OCI-LY7 (cell line): ENCODE measurements around the gene TRA2B. TPM values are rescaled to one million over a fixed set of nuclear protein-coding genes. Genes with fewer than 3 reads are reported as not detected.

ENCODE experiments used
- BruUV-seq: library from RNA; stranded (reverse); fragments of 400-500 nt; replicated peaks from 2 replicates; lab custom pipeline; 2021; lab: Mats Ljungman, UMichigan
- CTCF ChIA-PET: fragments of 300-600 bp; sonication (Branson Sonifier 250); formaldehyde crosslinking; loops from one replicate; lab custom pipeline; 2022; ENCODE audit warnings: antibody characterized with exemption; ENCODE audit not compliant: unreplicated experiment; lab: Charles Lee
- POLR2A ChIA-PET: fragments of 300-600 bp; sonication (Branson Sonifier 250); formaldehyde crosslinking; loops from one replicate; lab custom pipeline; 2022; ENCODE audit warnings: antibody characterized with exemption; lab: Charles Lee
- DNase-seq: peaks from one replicate; pipeline ENCODE4 v3.0.0-alpha.2; 2015; ENCODE audit warnings: low spot score
- H2AFZ ChIP-seq: fragments of 200-600 bp; sonication (generic), shearing (Covaris generic); 2 replicates; pipeline ENCODE4 v1.6.1; 2014; ENCODE audit warnings: mild to moderate bottlenecking, antibody characterized with exemption, low read length, moderate library complexity
- H3K27ac ChIP-seq: fragments of 200-600 bp; sonication (generic); 2 replicates; pipeline ENCODE4 v1.5.1; 2014; ENCODE audit warnings: mixed run types, low read depth, mild to moderate bottlenecking, moderate library complexity, low read length, inconsistent platforms; ENCODE audit not compliant: poor library complexity, severe bottlenecking
- H3K36me3 ChIP-seq: fragments of 200-600 bp; sonication (generic); 2 replicates; pipeline ENCODE4 v1.6.1; 2014; ENCODE audit warnings: mild to moderate bottlenecking, antibody characterized with exemption, low read length, moderate library complexity, mixed read lengths; ENCODE audit not compliant: insufficient read depth
- H3K4me1 ChIP-seq: fragments of 200-600 bp; sonication (generic); 2 replicates; pipeline ENCODE4 v1.5.1; 2014; ENCODE audit warnings: mild to moderate bottlenecking, low read length; ENCODE audit not compliant: insufficient read depth, poor library complexity, severe bottlenecking
- H3K4me2 ChIP-seq: fragments of 200-600 bp; sonication (generic); 2 replicates; pipeline ENCODE4 v1.6.1; 2014; ENCODE audit warnings: mild to moderate bottlenecking, low read length
- H3K4me3 ChIP-seq: fragments of 200-600 bp; sonication (generic); 2 replicates; pipeline ENCODE4 v1.5.1; 2014; ENCODE audit warnings: mild to moderate bottlenecking, low read depth, low read length; ENCODE audit not compliant: poor library complexity, severe bottlenecking
- H3K79me2 ChIP-seq: fragments of 200-600 bp; sonication (generic); 2 replicates; pipeline ENCODE4 v1.6.1; 2016; ENCODE audit warnings: low read depth, mild to moderate bottlenecking, low read length, moderate library complexity, mixed read lengths; ENCODE audit not compliant: insufficient read depth
- H3K9me2 ChIP-seq: fragments of 200-600 bp; sonication (generic); 2 replicates; pipeline ENCODE4 v1.6.1; 2016; ENCODE audit warnings: mild to moderate bottlenecking, low read length, mixed read lengths; ENCODE audit not compliant: insufficient read depth
- H3K9me3 ChIP-seq: fragments of 200-600 bp; sonication (generic); 2 replicates; pipeline ENCODE4 v1.6.1; 2014; ENCODE audit warnings: mild to moderate bottlenecking, mixed run types, low read length, mixed read lengths
- H4K20me1 ChIP-seq: fragments of 200-600 bp; sonication (generic); 2 replicates; pipeline ENCODE4 v1.6.1; 2014; ENCODE audit warnings: mild to moderate bottlenecking, antibody characterized with exemption, low read length, moderate library complexity, mixed read lengths; ENCODE audit not compliant: insufficient read depth
- CTCF ChIP-seq: fragments of 200-600 bp; sonication (generic); conservative IDR thresholded peaks from 2 replicates; pipeline ENCODE4 v1.5.1; 2014; ENCODE audit warnings: mild to moderate bottlenecking, antibody characterized with exemption, low read length, moderate library complexity, mixed read lengths
- EZH2phosphoT487 ChIP-seq: fragments of 200-600 bp; sonication (generic); IDR thresholded peaks from 2 replicates; pipeline ENCODE4 v1.6.1; 2018; ENCODE audit warnings: low read depth, borderline replicate concordance, mild to moderate bottlenecking, mixed run types, antibody characterized with exemption, low read length, moderate library complexity, mixed read lengths
- intact Hi-C: fragments of 100-400 bp; cut with micrococcal nuclease; formaldehyde crosslinking; loops from one replicate; pipeline ENCODE4 v1.10.0; 2022; ENCODE audit not compliant: unreplicated experiment
- total RNA-seq, 2 experiments: library from RNA; depleted of rRNA in 1 of 2; stranded (reverse); fragments of >200 nt in 1 of 2; shearing (Covaris generic) in 1 of 2; gene quantifications; 2 replicates each; pipeline ENCODE4 v1.2.3, GENCODE V29; 2014 to 2022

TRA2B gene
- total RNA-seq, 2 experiments from 2014 or later: 325 to 349 TPM

GRCh38 chr3:185977679-185978040, 39.8 kb upstream of the TRA2B start:
- no peak for DNase-seq
- no peaks in the 10 kb centered on the region for H3K9me3 ChIP-seq

GRCh38 chr3:185976977-185977678, 39.3 kb upstream of the TRA2B start:
- no peaks in the 10 kb centered on the region for H3K79me2 ChIP-seq
- no peak overlapping the region for H3K4me2 ChIP-seq
- no peak overlapping the region for H3K4me3 ChIP-seq
- POLR2A ChIA-PET: interaction anchor here (0.6 kb wide), 1 partner anchor 851 kb away, joined by 4 read pairs; no protein-coding TSS in a partner anchor
- intact Hi-C loops: no loop called here
- H3K9me2 ChIP-seq: no peaks in the 10 kb centered on the region
- CTCF ChIA-PET: interaction anchor here (0.6 kb wide), 1 partner anchor 105 kb away, joined by 3 read pairs; no protein-coding TSS in a partner anchor
- no peak overlapping the region for H2AFZ ChIP-seq
- no peaks in the 10 kb centered on the region for H3K36me3 ChIP-seq
- H3K4me1 ChIP-seq: no peaks in the 10 kb centered on the region
- no TSS peak for BruUV-seq
- DNase-seq: peak; percentile 78
- H3K9me3 ChIP-seq: no peaks in the 10 kb centered on the region
- H3K27ac ChIP-seq: no peak overlapping the region
- TF ChIP-seq CTCF (peak; percentile 99), EZH2phosphoT487 (no peak)
- no peaks in the 10 kb centered on the region for H4K20me1 ChIP-seq

More at GRCh38 chr3:185977679-185978040, 39.8 kb upstream of the TRA2B start:
- Histone ChIP-seq H3K9me2 (no peaks in the 10 kb centered on the region), H3K4me2 (no peak overlapping the region), H3K4me3 (no peak overlapping the region), H4K20me1 (no peaks in the 10 kb centered on the region), H3K27ac (no peak overlapping the region), H2AFZ (no peak overlapping the region), H3K4me1 (no peaks in the 10 kb centered on the region), H3K36me3 (no peaks in the 10 kb centered on the region), H3K79me2 (no peaks in the 10 kb centered on the region)
- TF ChIP-seq EZH2phosphoT487 (no peak), CTCF (no peak; the same call in 1 of the 2 replicates)
- intact Hi-C loops: no loop called here
- BruUV-seq: no TSS peak
- ChIA-PET CTCF (no interaction called here), POLR2A (no interaction called here)

- POLR2A ChIA-PET: no interaction called here
- Histone ChIP-seq H2AFZ (no peak overlapping the region), H3K9me2 (no peaks in the 10 kb centered on the region), H3K4me1 (no peaks in the 10 kb centered on the region), H3K4me2 (no peak overlapping the region), H3K79me2 (no peaks in the 10 kb centered on the region), H3K36me3 (no peaks in the 10 kb centered on the region), H3K27ac (no peak overlapping the region), H4K20me1 (no peaks in the 10 kb centered on the region), H3K9me3 (no peaks in the 10 kb centered on the region), H3K4me3 (no peak overlapping the region)
- DNase-seq: no peak
- intact Hi-C loops: no loop called here
- TF ChIP-seq CTCF (no peak), EZH2phosphoT487 (no peak)
- CTCF ChIA-PET: interaction anchor here (0.5 kb wide), 1 partner anchor 33 kb away, joined by 3 read pairs; no protein-coding TSS in a partner anchor
- no TSS peak for BruUV-seq
Observed at GRCh38 chr3:185976100-185976499, 38.3 kb upstream of the TRA2B start.
